Measurements from ENCODE around the gene NUDCD3.

NUDCD3 gene

GRCh38 chr7:44380831-44381493 is 109.5 kb downstream of the NUDCD3 start:
- peak; percentile 56 for DNase-seq

- DNase-seq: no peak
Observed at GRCh38 chr7:44380189-44380830, 110.1 kb downstream of the NUDCD3 start.

GRCh38 chr7:44379366-44380188 is 110.9 kb downstream of the NUDCD3 start:
- peak; percentile 46 for DNase-seq

GRCh38 chr7:44378744-44379143 is 111.7 kb downstream of the NUDCD3 start:
- DNase-seq: peak; percentile 15

GRCh38 chr7:44377681-44378421 is 112.6 kb downstream of the NUDCD3 start:
- no peak for DNase-seq

GRCh38 chr7:44377134-44377463 is 113.4 kb downstream of the NUDCD3 start:
- no peak for DNase-seq

- DNase-seq: no peak
Observed at GRCh38 chr7:44376429-44377133, 113.9 kb downstream of the NUDCD3 start.

- DNase-seq: no peak
Observed at GRCh38 chr7:44375926-44376342, 114.5 kb downstream of the NUDCD3 start.

GRCh38 chr7:44375236-44375699 is 115.2 kb downstream of the NUDCD3 start:
- DNase-seq: no peak

GRCh38 chr7:44374007-44374763 is 116.3 kb downstream of the NUDCD3 start:
- DNase-seq: no peak

- DNase-seq: no peak
Observed at GRCh38 chr7:44373418-44373740, 117.1 kb downstream of the NUDCD3 start.

GRCh38 chr7:44372560-44373417 is 117.7 kb downstream of the NUDCD3 start:
- no peak for DNase-seq

- DNase-seq: no peak
Observed at GRCh38 chr7:44368885-44369284, 121.6 kb downstream of the NUDCD3 start.

- no peak for DNase-seq
Observed at GRCh38 chr7:44368455-44368854, 122.0 kb downstream of the NUDCD3 start.

GRCh38 chr7:44367475-44368043 is 122.9 kb downstream of the NUDCD3 start:
- no peak for DNase-seq

- DNase-seq: no peak
Observed at GRCh38 chr7:44366986-44367385, 123.5 kb downstream of the NUDCD3 start.

GRCh38 chr7:44353668-44354067 is 136.8 kb downstream of the NUDCD3 start:
- no peak for DNase-seq

- DNase-seq: no peak
Observed at GRCh38 chr7:44348851-44349781, 141.3 kb downstream of the NUDCD3 start.

GRCh38 chr7:44348300-44348699 is 142.2 kb downstream of the NUDCD3 start:
- no peak for DNase-seq

Data from activated CD8-positive, alpha-beta memory T cell treated with anti-CD3 and anti-CD28 coated beads for 24 hours (primary cell).